PC-3 (cell line): Measurements from ENCODE around the gene ADAMTS3. TPM values are rescaled to one million over a fixed set of nuclear protein-coding genes. Genes with fewer than 3 reads are reported as not detected.
A peak's percentile ranks its signal among the peaks of the same experiment; 100 is the strongest.

Experiments
- ATAC-seq: fragments of 200-7000 bp; cut with Tn5 transposase; 2 replicates; pipeline ENCODE4 v1.9.1; 2020; ENCODE audit warnings: mild to moderate bottlenecking, moderate library complexity
- BruUV-seq: library from RNA; stranded (reverse); fragments of 400-500 nt; replicated peaks from 2 replicates; lab custom pipeline; 2021; lab: Mats Ljungman, UMichigan
- CTCF ChIA-PET: fragments of 300-600 bp; sonication (Branson Sonifier 250); formaldehyde crosslinking; loops from one replicate; lab custom pipeline; 2022; ENCODE audit warnings: antibody characterized with exemption; lab: Charles Lee
- POLR2A ChIA-PET: fragments of 300-600 bp; sonication (Branson Sonifier 250); formaldehyde crosslinking; loops from one replicate; lab custom pipeline; 2022; ENCODE audit warnings: antibody characterized with exemption; ENCODE audit not compliant: unreplicated experiment; lab: Charles Lee
- DNase-seq: peaks from one replicate; pipeline ENCODE4 v3.0.0-alpha.2; 2015
- H2AFZ ChIP-seq: fragments of 300-600 bp; sonication (generic); 2 replicates; pipeline ENCODE4 v1.6.0; 2016; ENCODE audit warnings: antibody characterized with exemption, low read length
- H3F3A ChIP-seq: fragments of 300-600 bp; sonication (generic); one replicate; pipeline ENCODE4 v1.6.0; 2017; ENCODE audit warnings: antibody characterized with exemption, low read length, control low read depth, mild to moderate bottlenecking; ENCODE audit not compliant: unreplicated experiment
- H3K27ac ChIP-seq: fragments of 300-600 bp; sonication (generic); 2 replicates; pipeline ENCODE4 v1.5.1; 2016; ENCODE audit warnings: mild to moderate bottlenecking, low read length
- H3K27me3 ChIP-seq: fragments of 300-600 bp; sonication (generic); 2 replicates; pipeline ENCODE4 v1.6.1; 2016; ENCODE audit warnings: low read length, mixed read lengths
- H3K36me3 ChIP-seq: fragments of 300-600 bp; sonication (generic); 2 replicates; pipeline ENCODE4 v1.6.1; 2016; ENCODE audit warnings: low read depth, mixed run types, low read length, mixed read lengths
- H3K4me1 ChIP-seq: fragments of 300-600 bp; sonication (generic); 2 replicates; pipeline ENCODE4 v1.5.1; 2016; ENCODE audit warnings: low read length; ENCODE audit not compliant: insufficient read depth
- H3K4me2 ChIP-seq: fragments of 300-600 bp; sonication (generic); 2 replicates; pipeline ENCODE4 v1.6.0; 2016; ENCODE audit warnings: low read length
- H3K4me3 ChIP-seq: fragments of 300-600 bp; sonication (generic); 2 replicates; pipeline ENCODE4 v1.5.1; 2016; ENCODE audit warnings: mild to moderate bottlenecking, low read length, mixed read lengths
- H3K79me2 ChIP-seq: fragments of 300-600 bp; sonication (generic); 2 replicates; pipeline ENCODE4 v1.6.1; 2017; ENCODE audit warnings: low read length, mixed read lengths
- H3K9ac ChIP-seq: fragments of 300-600 bp; sonication (generic); 2 replicates; pipeline ENCODE4 v1.6.0; 2016; ENCODE audit warnings: mild to moderate bottlenecking, low read length
- H3K9me2 ChIP-seq: fragments of 300-600 bp; sonication (generic); replicated peaks from 2 replicates; pipeline ENCODE4 v1.6.1; 2016; ENCODE audit warnings: mixed run types, low read length, mixed read lengths
- H3K9me3 ChIP-seq: fragments of 300-600 bp; sonication (generic); 2 replicates; pipeline ENCODE4 v1.6.1; 2016; ENCODE audit warnings: low read length, mixed read lengths
- H4K20me1 ChIP-seq: fragments of 300-600 bp; sonication (generic); 2 replicates; pipeline ENCODE4 v1.6.1; 2016; ENCODE audit warnings: low read length, mixed read lengths
- EZH2 ChIP-seq: fragments of 300-600 bp; sonication (generic); IDR thresholded peaks from one replicate; pipeline ENCODE4 v1.6.1; 2017; ENCODE audit warnings: antibody characterized with exemption, mild to moderate bottlenecking, low read length; ENCODE audit not compliant: unreplicated experiment
- EZH2phosphoT487 ChIP-seq: fragments of 300-600 bp; sonication (generic); IDR thresholded peaks from 2 replicates; pipeline ENCODE4 v1.6.1; 2018; ENCODE audit warnings: mild to moderate bottlenecking, antibody characterized with exemption, low read length, borderline replicate concordance
- intact Hi-C: fragments of 100-400 bp; cut with micrococcal nuclease; formaldehyde crosslinking; loops from 2 replicates; pipeline ENCODE4 v1.9.0; 2023
- total RNA-seq: library from RNA; depleted of rRNA; stranded (reverse); fragments of >200 nt; gene quantifications from 2 replicates; pipeline ENCODE4 v1.2.3, GENCODE V29; 2014
- TF ChIP-seq, protein P1 (sequence below): fragments of 300-600 bp; sonication (generic); conservative IDR thresholded peaks from 2 replicates; pipeline ENCODE4 v1.5.1; 2017; ENCODE audit warnings: antibody characterized with exemption, low read depth, mild to moderate bottlenecking, low read length

The ADAMTS3 gene
- total RNA-seq, 1 experiment from 2014 or later = 3.5 TPM

DNA sequence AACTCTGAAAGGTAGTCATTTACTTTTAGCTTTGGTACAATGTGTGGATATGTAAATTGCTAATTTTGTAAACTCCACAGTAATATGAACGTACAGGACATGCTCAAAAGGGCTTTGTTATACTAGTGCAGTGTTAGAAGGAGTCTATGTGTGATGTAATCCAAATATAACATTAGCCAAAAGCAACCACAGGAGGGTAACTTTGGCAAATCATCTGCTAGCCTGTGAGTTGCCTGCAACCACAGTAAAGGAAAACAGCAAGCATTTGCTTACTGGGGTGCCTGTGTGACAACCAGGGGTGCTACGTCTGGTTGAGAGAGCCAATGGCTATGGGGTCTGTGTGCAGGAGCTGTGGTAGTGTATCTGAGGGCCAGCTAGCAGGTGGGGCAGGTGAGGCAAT lies 245.8 kb downstream of the ADAMTS3 start:
- no TSS peak for BruUV-seq
- no peak for TF ChIP-seq EZH2
- no peak for TF ChIP-seq EZH2phosphoT487
- TF ChIP-seq, protein P1, sequence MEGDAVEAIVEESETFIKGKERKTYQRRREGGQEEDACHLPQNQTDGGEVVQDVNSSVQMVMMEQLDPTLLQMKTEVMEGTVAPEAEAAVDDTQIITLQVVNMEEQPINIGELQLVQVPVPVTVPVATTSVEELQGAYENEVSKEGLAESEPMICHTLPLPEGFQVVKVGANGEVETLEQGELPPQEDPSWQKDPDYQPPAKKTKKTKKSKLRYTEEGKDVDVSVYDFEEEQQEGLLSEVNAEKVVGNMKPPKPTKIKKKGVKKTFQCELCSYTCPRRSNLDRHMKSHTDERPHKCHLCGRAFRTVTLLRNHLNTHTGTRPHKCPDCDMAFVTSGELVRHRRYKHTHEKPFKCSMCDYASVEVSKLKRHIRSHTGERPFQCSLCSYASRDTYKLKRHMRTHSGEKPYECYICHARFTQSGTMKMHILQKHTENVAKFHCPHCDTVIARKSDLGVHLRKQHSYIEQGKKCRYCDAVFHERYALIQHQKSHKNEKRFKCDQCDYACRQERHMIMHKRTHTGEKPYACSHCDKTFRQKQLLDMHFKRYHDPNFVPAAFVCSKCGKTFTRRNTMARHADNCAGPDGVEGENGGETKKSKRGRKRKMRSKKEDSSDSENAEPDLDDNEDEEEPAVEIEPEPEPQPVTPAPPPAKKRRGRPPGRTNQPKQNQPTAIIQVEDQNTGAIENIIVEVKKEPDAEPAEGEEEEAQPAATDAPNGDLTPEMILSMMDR = no peak
- Histone ChIP-seq H3K9me2 (no peaks in the 10 kb centered on the region), H3K27ac (no peak overlapping the region), H2AFZ (no peak overlapping the region), H3K4me1 (peaks cover 43% of the 10 kb centered on the region), H3K9ac (no peak overlapping the region), H3K27me3 (no peaks in the 10 kb centered on the region), H3K36me3 (no peaks in the 10 kb centered on the region), H3K9me3 (no peaks in the 10 kb centered on the region), H3F3A (peaks cover 15% of the 10 kb centered on the region), H4K20me1 (no peaks in the 10 kb centered on the region), H3K4me2 (no peak overlapping the region), H3K4me3 (no peak overlapping the region), H3K79me2 (no peaks in the 10 kb centered on the region)
- ChIA-PET CTCF (no interaction called here), POLR2A (no interaction called here)
- ATAC-seq (no peak), DNase-seq (peak; percentile 22)
- intact Hi-C loops = loop anchor here (10.0 kb wide), 2 partner anchors 382 to 702 kb away; no protein-coding TSS in a partner anchor

DNA sequence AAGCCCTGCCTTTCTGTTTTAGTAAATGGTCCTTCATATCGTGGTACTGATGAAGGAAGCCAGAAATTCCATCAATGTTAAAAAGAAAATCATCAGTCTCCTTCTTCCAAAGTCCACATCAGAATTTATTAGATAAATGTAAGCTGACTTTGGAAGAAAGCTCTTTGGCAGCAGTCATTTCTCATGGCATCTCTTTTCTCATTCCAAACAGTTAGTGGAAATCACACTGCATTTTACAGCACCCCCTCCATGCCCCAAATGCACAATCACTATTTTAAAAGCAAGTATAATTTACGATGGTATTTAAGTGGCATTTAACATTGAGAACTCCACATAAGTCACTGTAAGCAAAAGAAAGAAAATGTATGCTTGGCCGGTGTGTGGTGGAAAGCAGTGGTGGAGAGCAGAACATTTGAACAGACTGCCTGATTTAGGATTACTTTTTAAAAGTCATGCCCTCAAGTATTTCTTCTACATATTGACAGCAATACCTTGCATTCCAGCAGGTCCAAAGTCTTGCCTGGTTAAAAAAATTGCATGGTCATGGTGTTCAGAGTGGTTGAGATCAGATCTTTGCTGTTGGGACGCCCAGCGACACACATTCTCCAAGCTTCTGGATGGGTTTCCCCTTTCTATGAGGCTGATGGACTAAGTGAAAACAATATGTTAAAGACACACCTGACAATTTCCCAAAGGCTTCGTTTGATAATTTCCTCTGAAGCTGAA lies 248.6 kb downstream of the ADAMTS3 start:
- Histone ChIP-seq H3K9me3 (no peaks in the 10 kb centered on the region), H4K20me1 (no peaks in the 10 kb centered on the region), H3K27me3 (no peaks in the 10 kb centered on the region), H3K9me2 (no peaks in the 10 kb centered on the region), H3K79me2 (no peaks in the 10 kb centered on the region), H3K4me1 (peaks cover 51% of the 10 kb centered on the region), H3K4me2 (peak overlapping the region; percentile 61), H3K27ac (peak overlapping the region; percentile 98), H2AFZ (no peak overlapping the region), H3K36me3 (no peaks in the 10 kb centered on the region), H3K4me3 (peak overlapping the region; percentile 10; the same call in 1 of the 2 replicates), H3F3A (peaks cover 15% of the 10 kb centered on the region), H3K9ac (peak overlapping the region; percentile 70)
- ChIA-PET CTCF (interaction anchor here (0.5 to 0.6 kb wide), 3 partner anchors 9 to 1311 kb away, joined by 3 to 4 read pairs (median 3); no protein-coding TSS in a partner anchor), POLR2A (no interaction called here)
- intact Hi-C loops = loop anchor here (1.0 to 10.0 kb wide), 3 partner anchors 247 to 704 kb away; no protein-coding TSS in a partner anchor
- ATAC-seq (no peak), DNase-seq (no peak)
- TSS peak; percentile 39 for BruUV-seq
- TF ChIP-seq EZH2phosphoT487 (no peak), EZH2 (no peak)
- TF ChIP-seq, protein P1 = no peak
